ENCODE measurements around the gene DARS2. TPM values are rescaled to one million over a fixed set of nuclear protein-coding genes. Genes with fewer than 3 reads are reported as not detected.
A peak's percentile ranks its signal among the peaks of the same experiment; 100 is the strongest.
"Not testable (repeated sequence)": the region's sequence is repeated elsewhere in the genome, so short reads cannot be mapped to it uniquely, and the experiment has no call there.

DARS2 gene
- total RNA-seq, 1 experiment from 2014 or later, result 18.3 TPM

- ChIA-PET CTCF (no interaction called here), POLR2A (ENCODE audit: unreplicated experiment) (no interaction called here)
- Histone ChIP-seq H3K79me2 (ENCODE audit: low read depth) (no peaks in the 10 kb centered on the region), H3K36me3 (ENCODE audit: low read depth) (peaks cover 10% of the 10 kb centered on the region; the same call in 1 of the 2 replicates), H3K27ac (no peak overlapping the region), H3K4me2 (no peak overlapping the region), H3F3A (ENCODE audit: insufficient read depth, low read depth) (peaks cover 29% of the 10 kb centered on the region), H3K4me1 (replicated peaks; ENCODE audit: insufficient read depth) (no peaks in the 10 kb centered on the region), H3K27me3 (ENCODE audit: insufficient read depth, low read depth) (no peaks in the 10 kb centered on the region), H2AFZ (no peak overlapping the region), H3K9me3 (ENCODE audit: insufficient read depth, low read depth) (no peaks in the 10 kb centered on the region), H4K20me1 (ENCODE audit: insufficient read depth) (peaks cover 5% of the 10 kb centered on the region; the same call in 1 of the 2 replicates), H3K4me3 (no peak overlapping the region), H3K9me2 (ENCODE audit: insufficient read depth) (no peaks in the 10 kb centered on the region)
- no peak for DNase-seq
- TF ChIP-seq EZH2 (IDR thresholded peaks at IDR 0.05; ENCODE audit: low read depth), result no peak
- no TSS peak for BruUV-seq (replicated peaks)
- intact Hi-C loops (cut with micrococcal nuclease; ENCODE audit: unreplicated experiment), result no loop called here
These were observed 33.0 kb downstream of the DARS2 start for GRCh38 chr1:173857363-173857917.

GRCh38 chr1:173859547-173859946 lies 35.1 kb downstream of the DARS2 start:
- POLR2A ChIA-PET (ENCODE audit: unreplicated experiment), result interaction anchor here (0.7 kb wide), 1 partner anchor 23 kb away, joined by 3 read pairs; no protein-coding TSS in a partner anchor
- DNase-seq; intact Hi-C loops (cut with micrococcal nuclease; ENCODE audit: unreplicated experiment); H3K4me2 ChIP-seq; H3K9me2 ChIP-seq (ENCODE audit: insufficient read depth); H3K9me3 ChIP-seq (ENCODE audit: insufficient read depth, low read depth); H3K27ac ChIP-seq; BruUV-seq (replicated peaks); H3K27me3 ChIP-seq (ENCODE audit: insufficient read depth, low read depth); H2AFZ ChIP-seq; H3K4me1 ChIP-seq (replicated peaks; ENCODE audit: insufficient read depth); H3K79me2 ChIP-seq (ENCODE audit: low read depth); CTCF ChIA-PET; H3K4me3 ChIP-seq: not testable (repeated sequence)
- Histone ChIP-seq H4K20me1 (ENCODE audit: insufficient read depth) (peaks cover 26% of the 10 kb centered on the region), H3K36me3 (ENCODE audit: low read depth) (peaks cover 28% of the 10 kb centered on the region), H3F3A (ENCODE audit: insufficient read depth, low read depth) (peaks cover 50% of the 10 kb centered on the region)

- no peak for DNase-seq
- ChIA-PET POLR2A (ENCODE audit: unreplicated experiment) (interaction anchor here (0.7 kb wide), 1 partner anchor 24 kb away, joined by 3 read pairs; no protein-coding TSS in a partner anchor), CTCF (no interaction called here)
- Histone ChIP-seq H3F3A (ENCODE audit: insufficient read depth, low read depth) (peaks cover 55% of the 10 kb centered on the region), H4K20me1 (ENCODE audit: insufficient read depth) (peaks cover 31% of the 10 kb centered on the region), H3K36me3 (ENCODE audit: low read depth) (peaks cover 34% of the 10 kb centered on the region), H3K4me3 (no peak overlapping the region), H3K9me2 (ENCODE audit: insufficient read depth) (no peaks in the 10 kb centered on the region), H3K9me3 (ENCODE audit: insufficient read depth, low read depth) (no peaks in the 10 kb centered on the region), H2AFZ (no peak overlapping the region), H3K27ac (0 out of 2 replicates have a peak overlapping the region, but pooled peaks have one; percentile 11), H3K27me3 (ENCODE audit: insufficient read depth, low read depth) (no peaks in the 10 kb centered on the region), H3K4me2 (no peak overlapping the region), H3K79me2 (ENCODE audit: low read depth) (peaks cover 7% of the 10 kb centered on the region), H3K4me1 (replicated peaks; ENCODE audit: insufficient read depth) (peaks cover 14% of the 10 kb centered on the region)
- intact Hi-C loops (cut with micrococcal nuclease; ENCODE audit: unreplicated experiment), result loop anchor here (10.0 kb wide), 2 partner anchors 215 to 1325 kb away; partner anchors contain the start of gene SUCO
- BruUV-seq (replicated peaks), result no TSS peak
- TF ChIP-seq EZH2 (IDR thresholded peaks at IDR 0.05; ENCODE audit: low read depth) (no peak), CTCF (conservative IDR thresholded peaks at IDR 0.05) (no peak)
These were observed 35.6 kb downstream of the DARS2 start for GRCh38 chr1:173860065-173860464.

- Histone ChIP-seq H3F3A (ENCODE audit: insufficient read depth, low read depth) (peaks cover 72% of the 10 kb centered on the region), H4K20me1 (ENCODE audit: insufficient read depth) (peaks cover 48% of the 10 kb centered on the region), H3K27ac (peak overlapping the region; percentile 31), H3K36me3 (ENCODE audit: low read depth) (peaks cover 44% of the 10 kb centered on the region), H3K4me1 (replicated peaks; ENCODE audit: insufficient read depth) (peaks cover 25% of the 10 kb centered on the region), H3K9me2 (ENCODE audit: insufficient read depth) (no peaks in the 10 kb centered on the region), H3K4me3 (no peak overlapping the region), H3K27me3 (ENCODE audit: insufficient read depth, low read depth) (no peaks in the 10 kb centered on the region), H3K79me2 (ENCODE audit: low read depth) (peaks cover 24% of the 10 kb centered on the region), H3K9me3 (ENCODE audit: insufficient read depth, low read depth) (no peaks in the 10 kb centered on the region), H2AFZ (no peak overlapping the region), H3K4me2 (no peak overlapping the region)
- intact Hi-C loops (cut with micrococcal nuclease; ENCODE audit: unreplicated experiment), result loop anchor here (10.0 kb wide), 2 partner anchors 213 to 1327 kb away; partner anchors contain the start of gene SUCO
- TF ChIP-seq CTCF (conservative IDR thresholded peaks at IDR 0.05) (no peak), EZH2 (IDR thresholded peaks at IDR 0.05; ENCODE audit: low read depth) (no peak)
- CTCF ChIA-PET, result no interaction called here
- peak in 1 of 2 experiments; percentile 56 for DNase-seq
- no TSS peak for BruUV-seq (replicated peaks)
- POLR2A ChIA-PET (ENCODE audit: unreplicated experiment), result no interaction called here
These were observed 37.3 kb downstream of the DARS2 start for GRCh38 chr1:173861731-173862145.

- peak overlapping the region; percentile 91 for H3K27ac ChIP-seq
These were observed 37.8 kb downstream of the DARS2 start for GRCh38 chr1:173862146-173862768.

More at GRCh38 chr1:173862146-173862768, 37.8 kb downstream of the DARS2 start:
- CTCF ChIA-PET; H3K4me2 ChIP-seq; BruUV-seq (replicated peaks); H2AFZ ChIP-seq; H3K9me2 ChIP-seq (ENCODE audit: insufficient read depth); H3K4me3 ChIP-seq; H3K27me3 ChIP-seq (ENCODE audit: insufficient read depth, low read depth); H3K9me3 ChIP-seq (ENCODE audit: insufficient read depth, low read depth); POLR2A ChIA-PET (ENCODE audit: unreplicated experiment); DNase-seq: not testable (repeated sequence)
- Histone ChIP-seq H4K20me1 (ENCODE audit: insufficient read depth) (peaks cover 52% of the 10 kb centered on the region), H3K36me3 (ENCODE audit: low read depth) (peaks cover 49% of the 10 kb centered on the region), H3K4me1 (replicated peaks; ENCODE audit: insufficient read depth) (peaks cover 25% of the 10 kb centered on the region), H3F3A (ENCODE audit: insufficient read depth, low read depth) (peaks cover 77% of the 10 kb centered on the region), H3K79me2 (ENCODE audit: low read depth) (peaks cover 29% of the 10 kb centered on the region)
- intact Hi-C loops (cut with micrococcal nuclease; ENCODE audit: unreplicated experiment), result loop anchor here (10.0 kb wide), 2 partner anchors 213 to 1327 kb away; partner anchors contain the start of gene SUCO
